Fibroblast of skin of right quadriceps (primary cell): Measurements from ENCODE around the gene NCF4.
A peak's percentile ranks its signal among the peaks of the same experiment; 100 is the strongest.

Experiments used
- DNase-seq: peaks from one replicate; pipeline ENCODE4 v3.0.0-alpha.2; 2013

The NCF4 gene

GRCh38 chr22:36860821-36861659 lies at the start of gene NCF4:
Gene NCF4, plus strand, starts transcription at chr22:36861006. Its CDS starts 166 bp downstream, at chr22:36861172.
- DNase-seq = no peak

- DNase-seq = no peak
Measured at GRCh38 chr22:36811094-36811800, 49.6 kb upstream of the NCF4 start.

GRCh38 chr22:36814801-36815200 lies 46.0 kb upstream of the NCF4 start:
- no peak for DNase-seq

GRCh38 chr22:36815558-36816338 lies 45.1 kb upstream of the NCF4 start:
- no peak for DNase-seq

GRCh38 chr22:36816339-36816635 lies 44.5 kb upstream of the NCF4 start:
- DNase-seq = no peak

- DNase-seq = no peak
Measured at GRCh38 chr22:36816636-36817524, 43.9 kb upstream of the NCF4 start, which contains the start of gene PVALB. Gene PVALB, minus strand, starts transcription at chr22:36817035. Its CDS starts 30 bp downstream, at chr22:36817005.

- DNase-seq = no peak
Measured at GRCh38 chr22:36817525-36817848, 43.3 kb upstream of the NCF4 start.

- no peak for DNase-seq
Measured at GRCh38 chr22:36818010-36818642, 42.7 kb upstream of the NCF4 start.

GRCh38 chr22:36819112-36819511 lies 41.7 kb upstream of the NCF4 start:
- no peak for DNase-seq

GRCh38 chr22:36822581-36822980 lies 38.2 kb upstream of the NCF4 start:
- no peak for DNase-seq

- DNase-seq = peak; percentile 26
Measured at GRCh38 chr22:36823186-36823839, 37.5 kb upstream of the NCF4 start.

GRCh38 chr22:36824655-36825054 lies 36.2 kb upstream of the NCF4 start:
- DNase-seq = no peak

- no peak for DNase-seq
Measured at GRCh38 chr22:36826262-36826661, 34.5 kb upstream of the NCF4 start.

- DNase-seq = no peak
Measured at GRCh38 chr22:36828815-36829214, 32.0 kb upstream of the NCF4 start.

- DNase-seq = no peak
Measured at GRCh38 chr22:36829370-36830002, 31.3 kb upstream of the NCF4 start.

GRCh38 chr22:36830601-36831000 lies 30.2 kb upstream of the NCF4 start:
- DNase-seq = no peak

- DNase-seq = no peak
Measured at GRCh38 chr22:36831206-36831605, 29.6 kb upstream of the NCF4 start.

GRCh38 chr22:36831717-36832116 lies 29.1 kb upstream of the NCF4 start:
- no peak for DNase-seq

GRCh38 chr22:36833073-36833472 lies 27.7 kb upstream of the NCF4 start:
- no peak for DNase-seq

- no peak for DNase-seq
Measured at GRCh38 chr22:36835903-36836302, 24.9 kb upstream of the NCF4 start.
